Activated CD8-positive, alpha-beta T cell treated with anti-CD3 and anti-CD28 coated beads, Interleukin-2, amount 10 ng/mL, durations not matched to agents 7 days and 5 days (primary cell): ENCODE data around the gene ZNF384. TPM values are rescaled to one million over a fixed set of nuclear protein-coding genes. Genes with fewer than 3 reads are reported as not detected.
"Not testable (repeated sequence)": the region's sequence is repeated elsewhere in the genome, so short reads cannot be mapped to it uniquely, and the experiment has no call there.

ENCODE experiments used
- ATAC-seq: fragments of 150-1000 bp; cut with Tn5 transposase; one replicate; pipeline ENCODE4 v1.10.0; 2021; ENCODE audit warnings: moderate library complexity
- CTCF ChIA-PET: fragments of 350-600 bp; sonication (Branson Sonifier 250); formaldehyde crosslinking; loops from one replicate; lab custom pipeline; 2021; ENCODE audit warnings: antibody characterized with exemption; lab: Charles Lee
- POLR2A ChIA-PET: fragments of 350-600 bp; sonication (Branson Sonifier 250); formaldehyde crosslinking; loops from one replicate; lab custom pipeline; 2021; ENCODE audit warnings: antibody characterized with exemption; lab: Charles Lee
- DNase-seq: peaks from one replicate; pipeline ENCODE4 v3.0.0-alpha.2; 2020
- H3K27ac Mint-ChIP-seq: one replicate; pipeline ENCODE4 v1.8.0; 2021; ENCODE audit warnings: mild to moderate bottlenecking, mixed read lengths
- H3K27me3 Mint-ChIP-seq: one replicate; pipeline ENCODE4 v1.8.0; 2021; ENCODE audit warnings: low read depth, mixed read lengths
- H3K36me3 Mint-ChIP-seq: one replicate; pipeline ENCODE4 v1.8.0; 2021; ENCODE audit warnings: low read depth, mixed read lengths
- H3K4me1 Mint-ChIP-seq: one replicate; pipeline ENCODE4 v1.8.0; 2021; ENCODE audit warnings: low read depth, mixed read lengths
- H3K4me3 Mint-ChIP-seq: one replicate; pipeline ENCODE4 v1.8.0; 2021; ENCODE audit warnings: mild to moderate bottlenecking, mixed read lengths
- H3K9me3 Mint-ChIP-seq: one replicate; pipeline ENCODE4 v1.8.0; 2022; ENCODE audit warnings: mixed read lengths; ENCODE audit not compliant: insufficient read depth
- total RNA-seq, 2 experiments: library from RNA; stranded (reverse); gene quantifications; one replicate each; pipeline ENCODE4 v1.2.3, GENCODE V29; 2021

Gene ZNF384
- total RNA-seq, 2 experiments from 2014 or later: 71.9 to 76.4 TPM

GRCh38 chr12:6722863-6723262 is 33.7 kb upstream of the ZNF384 start:
- Mint-ChIP-seq H3K27ac (no peak overlapping the region), H3K27me3 (no peaks in the 10 kb centered on the region), H3K36me3 (peaks cover 10% of the 10 kb centered on the region), H3K4me1 (peaks cover 29% of the 10 kb centered on the region), H3K4me3 (no peak overlapping the region), H3K9me3 (no peaks in the 10 kb centered on the region)
- CTCF ChIA-PET: interaction anchor here (1.3 to 3.2 kb wide), 13 partner anchors 11 to 149 kb away, joined by 4 to 32 read pairs (median 12); partner anchors contain the start of genes CDCA3, MLF2, PTMS and SPSB2
- POLR2A ChIA-PET: interaction anchor here (1.1 to 3.2 kb wide), 8 partner anchors 14 to 230 kb away, joined by 3 to 69 read pairs (median 7); partner anchors contain the start of genes CDCA3, LPAR5, MRPL51 and USP5
- ATAC-seq: no peak
- no peak for DNase-seq

- H3K4me3 Mint-ChIP-seq: no peak overlapping the region
- DNase-seq: no peak
- H3K4me1 Mint-ChIP-seq: no peaks in the 10 kb centered on the region
- H3K9me3 Mint-ChIP-seq: no peaks in the 10 kb centered on the region
- POLR2A ChIA-PET: no interaction called here
- no peak overlapping the region for H3K27ac Mint-ChIP-seq
- peaks cover 2% of the 10 kb centered on the region for H3K27me3 Mint-ChIP-seq
- no peaks in the 10 kb centered on the region for H3K36me3 Mint-ChIP-seq
- CTCF ChIA-PET: no interaction called here
- ATAC-seq: no peak
These were observed 27.8 kb upstream of the ZNF384 start for GRCh38 chr12:6716874-6717437.

GRCh38 chr12:6716031-6716873 is 27.1 kb upstream of the ZNF384 start:
- CTCF ChIA-PET, POLR2A ChIA-PET, H3K27ac Mint-ChIP-seq: not testable (repeated sequence)

GRCh38 chr12:6708960-6709394 is 19.8 kb upstream of the ZNF384 start:
- H3K27ac Mint-ChIP-seq: peak overlapping the region; percentile 83
- ATAC-seq: peak; percentile 57
- ChIA-PET CTCF (interaction anchor here (0.9 to 3.4 kb wide), 4 partner anchors 11 to 44 kb away, joined by 3 to 12 read pairs (median 6); partner anchors contain the start of genes COPS7A, MLF2 and ZNF384), POLR2A (interaction anchor here (0.6 to 1.6 kb wide), 8 partner anchors 10 to 403 kb away, joined by 3 to 13 read pairs (median 3); partner anchors contain the start of genes COPS7A and ZNF384)
- H3K27me3 Mint-ChIP-seq: peaks cover 13% of the 10 kb centered on the region
- DNase-seq: peak; percentile 50
- H3K9me3 Mint-ChIP-seq: peaks cover 7% of the 10 kb centered on the region
- peaks cover 10% of the 10 kb centered on the region for H3K4me1 Mint-ChIP-seq
- H3K4me3 Mint-ChIP-seq: peak overlapping the region; percentile 44
- peaks cover 3% of the 10 kb centered on the region for H3K36me3 Mint-ChIP-seq

More at GRCh38 chr12:6716031-6716873, 27.1 kb upstream of the ZNF384 start:
- not testable (repeated sequence) for H3K4me1 Mint-ChIP-seq, H3K9me3 Mint-ChIP-seq, H3K4me3 Mint-ChIP-seq, ATAC-seq, H3K36me3 Mint-ChIP-seq, DNase-seq, H3K27me3 Mint-ChIP-seq

GRCh38 chr12:6708351-6708750 is 19.2 kb upstream of the ZNF384 start:
- not testable (repeated sequence) for DNase-seq, H3K27ac Mint-ChIP-seq, H3K9me3 Mint-ChIP-seq, ATAC-seq, H3K36me3 Mint-ChIP-seq, H3K4me3 Mint-ChIP-seq
- POLR2A ChIA-PET: interaction anchor here (0.6 to 1.6 kb wide), 3 partner anchors 9 to 404 kb away, joined by 3 to 13 read pairs (median 3); partner anchors contain the start of gene COPS7A
- peaks cover 17% of the 10 kb centered on the region for H3K27me3 Mint-ChIP-seq
- CTCF ChIA-PET: interaction anchor here (1.5 to 3.4 kb wide), 3 partner anchors 10 to 19 kb away, joined by 5 to 12 read pairs (median 7); partner anchors contain the start of genes COPS7A and ZNF384
- peaks cover 12% of the 10 kb centered on the region for H3K4me1 Mint-ChIP-seq

GRCh38 chr12:6703631-6704030 is 14.5 kb upstream of the ZNF384 start:
- ChIA-PET POLR2A (no interaction called here), CTCF (interaction anchor here (1.2 kb wide), 1 partner anchor 8 kb away, joined by 3 read pairs; no protein-coding TSS in a partner anchor)
- H3K36me3 Mint-ChIP-seq: no peaks in the 10 kb centered on the region
- no peaks in the 10 kb centered on the region for H3K9me3 Mint-ChIP-seq
- H3K4me1 Mint-ChIP-seq: peaks cover 16% of the 10 kb centered on the region
- no peak overlapping the region for H3K4me3 Mint-ChIP-seq
- H3K27me3 Mint-ChIP-seq: peaks cover 51% of the 10 kb centered on the region
- ATAC-seq (no peak), DNase-seq (peak; percentile 37)
- H3K27ac Mint-ChIP-seq: no peak overlapping the region

GRCh38 chr12:6701078-6701768 is 12.0 kb upstream of the ZNF384 start:
- Mint-ChIP-seq H3K4me3 (peak overlapping the region; percentile 51), H3K9me3 (no peaks in the 10 kb centered on the region), H3K27me3 (peaks cover 59% of the 10 kb centered on the region), H3K27ac (no peak overlapping the region), H3K36me3 (no peaks in the 10 kb centered on the region), H3K4me1 (peaks cover 18% of the 10 kb centered on the region)
- POLR2A ChIA-PET: no interaction called here
- no peak for DNase-seq
- ATAC-seq: no peak
- CTCF ChIA-PET: no interaction called here

GRCh38 chr12:6700646-6701051 is 11.5 kb upstream of the ZNF384 start, which contains the start of gene PIANP:
Gene PIANP, minus strand, starts transcription at chr12:6700815. Its CDS starts 2,754 bp downstream, at chr12:6698061.
- H3K9me3 Mint-ChIP-seq: no peaks in the 10 kb centered on the region
- peaks cover 18% of the 10 kb centered on the region for H3K4me1 Mint-ChIP-seq
- CTCF ChIA-PET: no interaction called here
- peak; percentile 79 for ATAC-seq
- peak; percentile 38 for DNase-seq
- H3K27ac Mint-ChIP-seq: no peak within 1 kb of the TSS
- peaks cover 59% of the 10 kb centered on the region for H3K27me3 Mint-ChIP-seq
- POLR2A ChIA-PET: no interaction called here
- H3K36me3 Mint-ChIP-seq: no peaks in the 10 kb centered on the region
- H3K4me3 Mint-ChIP-seq: peak within 1 kb of the TSS; percentile 51

GRCh38 chr12:6699989-6700645 is 10.9 kb upstream of the ZNF384 start:
- ChIA-PET CTCF (interaction anchor here (0.8 to 1.0 kb wide), 3 partner anchors 16 to 163 kb away, joined by 3 to 4 read pairs (median 3); no protein-coding TSS in a partner anchor), POLR2A (interaction anchor here (1.9 kb wide), 1 partner anchor 11 kb away, joined by 10 read pairs; the partner anchor contains the start of gene ZNF384)
- Mint-ChIP-seq H3K36me3 (no peaks in the 10 kb centered on the region), H3K4me1 (peaks cover 18% of the 10 kb centered on the region), H3K4me3 (peak overlapping the region; percentile 32), H3K27ac (no peak overlapping the region), H3K27me3 (peaks cover 57% of the 10 kb centered on the region), H3K9me3 (no peaks in the 10 kb centered on the region)
- DNase-seq: no peak
- ATAC-seq: peak; percentile 44

- H3K27me3 Mint-ChIP-seq: peaks cover 53% of the 10 kb centered on the region
- no peaks in the 10 kb centered on the region for H3K9me3 Mint-ChIP-seq
- H3K4me1 Mint-ChIP-seq: peaks cover 20% of the 10 kb centered on the region
- H3K36me3 Mint-ChIP-seq: no peaks in the 10 kb centered on the region
- DNase-seq (no peak), ATAC-seq (no peak)
- H3K4me3 Mint-ChIP-seq: peak overlapping the region; percentile 32
- ChIA-PET CTCF (interaction anchor here (0.8 to 1.6 kb wide), 4 partner anchors 10 to 162 kb away, joined by 3 to 7 read pairs (median 4); partner anchors contain the start of gene ZNF384), POLR2A (interaction anchor here (0.6 to 1.9 kb wide), 3 partner anchors 9 to 25 kb away, joined by 3 to 10 read pairs (median 3); partner anchors contain the start of genes COPS7A and ZNF384)
- peak overlapping the region; percentile 35 for H3K27ac Mint-ChIP-seq
These were observed 10.2 kb upstream of the ZNF384 start for GRCh38 chr12:6699259-6699988.
